Spleen (tissue), 11 donors: ENCODE measurements around the gene RBMS3. TPM values are rescaled to one million over a fixed set of nuclear protein-coding genes. Genes with fewer than 3 reads are reported as not detected.

ENCODE experiments used
- DNase-seq: peaks from one replicate; pipeline ENCODE4 v3.0.0-alpha.2; 2020
- H3K27ac ChIP-seq, 8 donors: fragments of 200-600 bp; sonication (generic) in 7 of 8; 1 replicate in 4 of 8; 2 replicates in 4 of 8; pipeline versions ENCODE4 v1.5.0 to v1.8.0; 2016 to 2021; ENCODE audit warnings: inconsistent platforms in 4 of 8, mild to moderate bottlenecking in 4 of 8, moderate library complexity in 1 of 8
- H3K27me3 ChIP-seq, 7 donors: fragments of 200-600 bp; sonication (generic) in 6 of 7; replicated peaks in 1 of 7; 1 replicate in 4 of 7; 2 replicates in 3 of 7; pipeline versions ENCODE4 v1.5.0 to v1.8.0; 2016 to 2021; ENCODE audit warnings: inconsistent platforms in 3 of 7, mild to moderate bottlenecking in 1 of 7
- H3K36me3 ChIP-seq, 6 donors: fragments of 200-600 bp; sonication (generic) in 5 of 6; 1 replicate in 4 of 6; 2 replicates in 2 of 6; pipeline versions ENCODE4 v1.5.0 to v1.8.0; 2016 to 2021; ENCODE audit warnings: inconsistent platforms in 2 of 6
- H3K4me1 ChIP-seq, 6 donors: fragments of 200-600 bp; sonication (generic) in 5 of 6; 1 replicate in 3 of 6; 2 replicates in 3 of 6; pipeline versions ENCODE4 v1.5.0 to v1.8.0; 2016 to 2021; ENCODE audit warnings: inconsistent platforms in 3 of 6
- H3K4me3 ChIP-seq, 8 donors: fragments of 200-600 bp; sonication (generic) in 7 of 8; 1 replicate in 4 of 8; 2 replicates in 4 of 8; pipeline versions ENCODE4 v1.5.0 to v1.8.0; 2016 to 2021; ENCODE audit warnings: inconsistent platforms in 4 of 8, mild to moderate bottlenecking in 4 of 8, moderate library complexity in 2 of 8
- H3K9me3 ChIP-seq, 8 donors: fragments of 200-600 bp; sonication (generic) in 7 of 8; 1 replicate in 4 of 8; 2 replicates in 4 of 8; pipeline versions ENCODE4 v1.5.0 to v1.8.0; 2016 to 2021; ENCODE audit warnings: inconsistent platforms in 4 of 8
- CTCF ChIP-seq, 11 experiments: fragments of 200-600 bp in 7 of 11; fragments of 450-650 bp in 4 of 11; sonication (generic) in 4 of 11; IDR thresholded peaks in 8 of 11; conservative IDR thresholded peaks in 3 of 11; 1 replicate in 7 of 11; 2 replicates in 4 of 11; pipeline versions ENCODE4 v1.4.0 to v1.8.0; 2016 to 2021; ENCODE audit warnings: antibody characterized with exemption in 11 of 11, inconsistent platforms in 4 of 11, mild to moderate bottlenecking in 1 of 11
- POLR2A ChIP-seq, 3 donors: fragments of 450-650 bp; IDR thresholded peaks; one replicate each; pipeline ENCODE4 v1.5.1; 2017; ENCODE audit warnings: antibody characterized with exemption in 3 of 3, mild to moderate bottlenecking in 1 of 3
- POLR2AphosphoS5 ChIP-seq, 3 donors: sonication (generic); formaldehyde crosslinking; IDR thresholded peaks; one replicate each; pipeline ENCODE4 v1.5.1; 2017; ENCODE audit warnings: antibody characterized with exemption in 3 of 3
- WGBS, 5 donors: extraction: QIAGEN DNeasy Blood & Tissue Kit in 3 of 5; methylation state at CpG; one replicate each; pipeline versions ENCODE4 v1.1.5 to v1.1.7; 2013 to 2018; 5-methylcytosine and 5-hydroxymethylcytosine counted together
- intact Hi-C: fragments of 100-400 bp; cut with DNase I; formaldehyde crosslinking; loops from one replicate; pipeline ENCODE4 v1.15.0; 2023; ENCODE audit warnings: low total_unique reads
- polyA plus RNA-seq, 3 donors: library from polyadenylated mRNA; stranded (reverse); fragments of 200-250 nt; gene quantifications; one replicate each; pipeline ENCODE4 v1.2.1, GENCODE V29; 2013
- total RNA-seq, 7 donors: library from RNA; depleted of rRNA in 3 of 7; stranded (reverse); fragments of >200 nt in 3 of 7; fragmentation: NEBNext Ultra II Directional in 4 of 7; extraction: Animal tissue kit (Norgen Biotek cat#: 25700) in 4 of 7; gene quantifications; one replicate each; pipeline versions ENCODE4 v1.1.0 to v1.2.1, GENCODE V29; 2016 to 2021
- donor health status: healthy with polysubstance abuse.
- donor health status: DM: no; HTN: no; CAD: no; lungs with moderate emphysema.
- donor health status: DM: no; HTN: no; CAD: no.
- donor health status: Bipolar disorder and iron deficiency.
- donor health status: healthy.
- donor health status: DM: no; HTN: no; CAD: no.
- donor health status: DM: yes; HTN: yes; CAD: no.

Gene RBMS3
- total and polyA plus RNA-seq, 10 donors, result 2.6 to 81.9 (median 52.5) TPM

GRCh38 chr3:29514912-29515311 is 234.0 kb downstream of the RBMS3 start:
- TF ChIP-seq POLR2A (IDR thresholded peaks at IDR 0.05) (no peak), CTCF (IDR thresholded peaks at IDR 0.05 in 8 of 11, conservative IDR thresholded peaks at IDR 0.05 in 3 of 11) (no peak), POLR2AphosphoS5 (IDR thresholded peaks at IDR 0.05) (no peak)
- no peak for DNase-seq
- Histone ChIP-seq H3K36me3 (no peaks in the 10 kb centered on the region), H3K9me3 (no peaks in the 10 kb centered on the region), H3K4me3 (no peak overlapping the region), H3K4me1 (peaks cover 14 to 43% (median 24%) of the 10 kb centered on the region in 6 donors), H3K27ac (no peak overlapping the region), H3K27me3 (no peaks in the 10 kb centered on the region)
- WGBS, 5 donors, result 13 to 25% (median 16%) methylated on average over 3 of the region's 3 CpGs
- intact Hi-C loops, result no loop called here

GRCh38 chr3:29515451-29515850 is 234.6 kb downstream of the RBMS3 start:
- H3K36me3 ChIP-seq, result no peaks in the 10 kb centered on the region
- 34 to 42% (median 41%) methylated on average over 2 of the region's 2 CpGs for WGBS, 5 donors
- H3K4me3 ChIP-seq, result no peak overlapping the region
- no peak overlapping the region for H3K27ac ChIP-seq
- H3K27me3 ChIP-seq, result no peaks in the 10 kb centered on the region
- H3K9me3 ChIP-seq, result no peaks in the 10 kb centered on the region
- TF ChIP-seq CTCF (IDR thresholded peaks at IDR 0.05 in 8 of 11, conservative IDR thresholded peaks at IDR 0.05 in 3 of 11), result no peak
- no peak for TF ChIP-seq POLR2AphosphoS5 (IDR thresholded peaks at IDR 0.05)
- no peak for TF ChIP-seq POLR2A (IDR thresholded peaks at IDR 0.05)
- intact Hi-C loops, result no loop called here
- peaks cover 14 to 43% (median 24%) of the 10 kb centered on the region in 6 donors for H3K4me1 ChIP-seq
- no peak for DNase-seq

GRCh38 chr3:29516164-29516563 is 235.3 kb downstream of the RBMS3 start:
- Histone ChIP-seq H3K9me3 (no peaks in the 10 kb centered on the region), H3K27ac (no peak overlapping the region), H3K4me1 (peaks cover 14 to 48% (median 24%) of the 10 kb centered on the region in 6 donors), H3K4me3 (no peak overlapping the region), H3K36me3 (no peaks in the 10 kb centered on the region), H3K27me3 (no peaks in the 10 kb centered on the region)
- intact Hi-C loops, result no loop called here
- WGBS, 5 donors, result 86 to 95% (median 90%) methylated on average over 4 of the region's 4 CpGs
- no peak for TF ChIP-seq POLR2AphosphoS5 (IDR thresholded peaks at IDR 0.05)
- TF ChIP-seq CTCF (IDR thresholded peaks at IDR 0.05 in 8 of 11, conservative IDR thresholded peaks at IDR 0.05 in 3 of 11), result no peak
- TF ChIP-seq POLR2A (IDR thresholded peaks at IDR 0.05), result no peak
- DNase-seq, result no peak

- H3K4me1 ChIP-seq, result peaks cover 4 to 48% (median 11%) of the 10 kb centered on the region in 6 donors
- H3K36me3 ChIP-seq, result no peaks in the 10 kb centered on the region
- WGBS, 5 donors, result 90 to 95% (median 91%) methylated on average over 3 of the region's 3 CpGs
- intact Hi-C loops, result no loop called here
- H3K27ac ChIP-seq, result peak overlapping the region in 3 of 8 donors; percentile 21 to 48 (median 47)
- H3K27me3 ChIP-seq, result no peaks in the 10 kb centered on the region
- TF ChIP-seq POLR2A (IDR thresholded peaks at IDR 0.05) (no peak), POLR2AphosphoS5 (IDR thresholded peaks at IDR 0.05) (no peak), CTCF (IDR thresholded peaks at IDR 0.05 in 8 of 11, conservative IDR thresholded peaks at IDR 0.05 in 3 of 11) (no peak)
- H3K9me3 ChIP-seq, result no peaks in the 10 kb centered on the region
- no peak for DNase-seq
- H3K4me3 ChIP-seq, result no peak overlapping the region
Measured at GRCh38 chr3:29520764-29521163, 239.9 kb downstream of the RBMS3 start.
